Hematopoietic multipotent progenitor cell treated with erythropoietin and hydrocortisone succinate and interleukin-3 and kit ligand, for 8 days (in vitro differentiated cells): Measurements from ENCODE around the gene LRRC17.

Experiments used
- DNase-seq: peaks from one replicate; pipeline ENCODE4 v3.0.0-alpha.2; 2015

The LRRC17 gene

GRCh38 chr7:102990642-102991041, 77.8 kb downstream of the LRRC17 start:
- no peak for DNase-seq

GRCh38 chr7:102991077-102991539, 78.3 kb downstream of the LRRC17 start:
- no peak for DNase-seq

- DNase-seq: peak; percentile 63
Measured at GRCh38 chr7:102991540-102992214, 78.9 kb downstream of the LRRC17 start.

DNA sequence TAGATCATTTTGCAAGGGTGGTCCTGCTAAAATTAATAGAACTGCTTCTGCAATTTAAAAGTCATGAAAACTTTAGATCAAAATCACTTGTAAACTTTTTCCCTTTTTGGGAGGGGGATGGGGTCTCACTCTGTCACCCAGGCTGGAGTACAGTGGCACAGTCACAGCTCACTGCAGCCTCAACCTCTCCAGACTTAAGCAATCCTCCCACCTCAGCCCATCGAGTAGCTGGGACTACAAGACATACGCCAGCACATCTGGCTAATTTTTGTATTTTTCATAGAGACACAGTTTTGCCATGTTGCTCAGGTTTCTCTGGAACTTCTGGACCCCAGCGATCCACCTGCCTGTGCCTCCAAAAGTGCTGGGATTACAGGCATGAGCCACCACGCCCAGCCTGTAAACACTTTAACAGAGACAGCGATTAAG, 79.7 kb downstream of the LRRC17 start:
- DNase-seq: no peak

DNA sequence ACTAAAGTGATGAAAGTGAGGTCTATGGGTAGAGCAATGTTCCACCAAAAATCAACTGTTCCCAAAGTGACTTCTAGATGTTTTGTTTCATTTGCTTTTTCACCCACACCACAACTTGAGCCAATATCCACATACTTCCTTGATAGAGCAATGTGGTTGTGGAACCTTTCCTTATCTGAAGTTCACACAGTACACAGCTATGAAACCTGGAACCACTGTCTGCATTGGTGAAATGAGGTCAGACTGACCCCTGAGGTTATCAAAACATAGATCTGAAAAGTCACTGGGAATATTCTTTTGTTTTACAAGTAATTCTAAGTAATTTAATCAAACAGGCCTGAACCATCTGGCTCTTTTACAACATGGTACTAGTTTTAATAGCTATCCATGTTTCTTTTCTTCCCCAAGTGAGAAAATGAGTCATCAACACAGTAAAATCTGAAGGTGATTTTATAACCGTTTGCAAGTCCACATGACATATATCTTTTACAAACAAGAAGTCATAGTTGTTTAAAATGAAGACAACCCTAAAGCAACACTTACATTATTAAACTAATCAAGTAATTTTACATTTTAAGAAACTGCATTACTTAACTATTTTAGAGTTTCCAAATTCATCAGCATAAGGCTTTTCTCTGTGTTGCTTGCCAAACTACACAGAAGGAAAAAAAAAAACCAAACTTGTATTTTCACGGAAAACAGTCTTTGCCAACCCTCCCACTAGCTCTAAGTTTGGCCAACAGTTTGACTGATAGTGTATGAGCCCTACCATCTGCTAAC, 80.3 kb downstream of the LRRC17 start:
- DNase-seq: peak; percentile 85

DNA sequence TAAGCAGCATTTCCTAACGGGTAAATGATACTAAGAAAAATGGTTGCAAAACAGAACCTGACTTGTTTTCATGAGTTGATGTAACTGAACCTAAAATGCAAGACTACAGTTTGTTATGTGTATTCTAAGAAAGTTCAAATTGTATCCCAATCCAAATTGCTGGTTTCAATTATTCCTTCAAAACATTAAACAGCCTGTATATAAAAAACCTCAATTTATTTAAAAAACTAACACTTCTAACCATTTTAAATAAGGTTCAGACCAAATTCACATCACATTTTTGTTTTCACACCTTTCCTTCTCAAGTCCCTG, 80.9 kb downstream of the LRRC17 start:
- no peak for DNase-seq

GRCh38 chr7:102994567-102994966, 81.8 kb downstream of the LRRC17 start:
- no peak for DNase-seq
